ENCODE data around the gene NDUFS6.

NDUFS6 gene

DNA sequence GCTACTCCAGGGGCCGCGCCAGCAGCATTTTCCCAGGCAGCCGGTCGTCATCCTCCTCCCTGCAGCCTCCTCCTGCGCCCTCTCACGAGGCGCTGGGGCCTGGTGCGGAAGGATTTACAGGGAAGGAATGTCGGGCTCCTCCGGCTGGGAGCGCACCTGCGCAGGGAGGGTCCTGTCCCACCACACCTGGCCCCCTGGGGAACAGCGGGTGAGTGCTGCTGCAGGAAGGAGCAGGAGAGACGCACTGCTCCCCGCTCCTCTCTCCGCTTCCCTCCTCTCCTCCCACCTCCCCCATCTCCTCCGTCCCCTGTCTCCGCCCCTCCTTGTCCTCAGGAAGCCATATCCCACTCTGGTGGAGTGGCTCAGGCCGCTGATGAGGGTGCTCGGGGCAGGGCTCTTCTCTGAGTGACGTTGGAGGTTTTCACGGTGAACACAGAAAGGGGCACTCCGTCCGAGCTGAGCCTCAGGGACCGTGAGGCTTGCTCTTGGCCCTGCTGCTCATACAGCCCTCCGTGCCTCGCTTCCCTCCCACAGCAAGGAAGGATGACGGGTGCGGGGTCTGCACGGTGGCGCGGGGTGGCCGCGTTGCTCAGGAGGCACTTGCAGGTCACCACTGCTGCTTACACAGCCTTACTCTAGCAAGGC, 50.2 kb downstream of the NDUFS6 start:
- H3K4me3 ChIP-seq (ENCODE audit: low read depth, low read length), result no peak overlapping the region
- TF ChIP-seq, protein P1, sequence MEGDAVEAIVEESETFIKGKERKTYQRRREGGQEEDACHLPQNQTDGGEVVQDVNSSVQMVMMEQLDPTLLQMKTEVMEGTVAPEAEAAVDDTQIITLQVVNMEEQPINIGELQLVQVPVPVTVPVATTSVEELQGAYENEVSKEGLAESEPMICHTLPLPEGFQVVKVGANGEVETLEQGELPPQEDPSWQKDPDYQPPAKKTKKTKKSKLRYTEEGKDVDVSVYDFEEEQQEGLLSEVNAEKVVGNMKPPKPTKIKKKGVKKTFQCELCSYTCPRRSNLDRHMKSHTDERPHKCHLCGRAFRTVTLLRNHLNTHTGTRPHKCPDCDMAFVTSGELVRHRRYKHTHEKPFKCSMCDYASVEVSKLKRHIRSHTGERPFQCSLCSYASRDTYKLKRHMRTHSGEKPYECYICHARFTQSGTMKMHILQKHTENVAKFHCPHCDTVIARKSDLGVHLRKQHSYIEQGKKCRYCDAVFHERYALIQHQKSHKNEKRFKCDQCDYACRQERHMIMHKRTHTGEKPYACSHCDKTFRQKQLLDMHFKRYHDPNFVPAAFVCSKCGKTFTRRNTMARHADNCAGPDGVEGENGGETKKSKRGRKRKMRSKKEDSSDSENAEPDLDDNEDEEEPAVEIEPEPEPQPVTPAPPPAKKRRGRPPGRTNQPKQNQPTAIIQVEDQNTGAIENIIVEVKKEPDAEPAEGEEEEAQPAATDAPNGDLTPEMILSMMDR (conservative IDR thresholded peaks at IDR 0.05; ENCODE audit: low read depth, low read length), result no peak

DNA sequence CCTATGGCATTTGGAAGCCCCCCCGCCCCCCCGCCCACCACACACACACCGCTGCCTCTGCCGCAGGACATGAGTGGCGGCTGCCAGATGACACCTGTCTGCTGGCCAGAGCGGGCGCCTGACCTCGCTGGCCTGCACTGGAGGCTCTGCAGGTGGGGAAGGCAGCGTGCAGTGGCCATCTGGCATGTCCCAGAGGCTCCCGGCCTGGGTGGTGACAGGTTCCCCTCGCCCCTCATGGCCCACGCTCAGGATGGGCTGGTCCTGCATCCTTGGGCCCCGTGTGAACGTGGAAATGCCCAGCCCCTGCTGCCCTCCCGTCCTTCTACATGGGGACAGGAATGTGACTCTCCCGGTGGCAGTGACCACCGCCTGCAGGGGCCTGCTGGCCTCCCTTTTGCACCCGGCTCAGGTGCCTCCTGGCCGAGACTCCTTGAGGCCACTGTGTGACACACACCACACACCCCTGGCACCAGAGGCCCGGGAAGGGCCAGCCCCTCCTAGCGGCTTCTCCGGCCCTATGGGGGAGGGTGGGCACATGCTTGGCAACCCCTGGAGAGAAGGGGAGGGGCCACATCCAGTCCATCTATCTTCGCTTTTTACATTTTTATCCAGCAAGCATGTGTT, 51.2 kb downstream of the NDUFS6 start:
- H3K4me3 ChIP-seq (ENCODE audit: low read depth, low read length), result no peak overlapping the region
- DNase-seq (ENCODE audit: low read depth), result no peak
- TF ChIP-seq, protein P1 (conservative IDR thresholded peaks at IDR 0.05; ENCODE audit: low read depth, low read length), result no peak

More for the DNA sequence above, 50.2 kb downstream of the NDUFS6 start:
- no peak for DNase-seq (ENCODE audit: low read depth)

DNA sequence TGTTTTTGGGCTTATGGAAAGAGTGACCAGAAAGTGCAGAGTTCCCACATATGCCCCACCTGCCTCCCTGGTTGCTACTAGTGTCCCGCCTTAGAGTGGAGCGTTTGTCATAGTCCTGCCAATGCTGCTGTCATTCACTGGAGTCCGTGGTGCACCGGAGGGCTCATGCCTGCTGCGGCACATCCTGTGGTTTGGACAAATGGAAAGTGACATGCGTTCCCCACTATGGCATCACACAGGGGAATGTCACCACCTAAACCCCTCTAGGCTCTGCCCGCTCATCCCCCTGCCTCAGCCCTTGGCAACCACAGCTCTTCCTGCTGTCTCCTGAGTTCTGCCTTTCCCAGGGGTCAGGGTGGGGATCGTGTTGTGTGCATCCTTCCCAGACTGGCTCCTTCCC, 52.3 kb downstream of the NDUFS6 start:
- TF ChIP-seq, protein P1 (conservative IDR thresholded peaks at IDR 0.05; ENCODE audit: low read depth, low read length), result no peak
- DNase-seq (ENCODE audit: low read depth), result no peak
- H3K4me3 ChIP-seq (ENCODE audit: low read depth, low read length), result no peak overlapping the region

DNA sequence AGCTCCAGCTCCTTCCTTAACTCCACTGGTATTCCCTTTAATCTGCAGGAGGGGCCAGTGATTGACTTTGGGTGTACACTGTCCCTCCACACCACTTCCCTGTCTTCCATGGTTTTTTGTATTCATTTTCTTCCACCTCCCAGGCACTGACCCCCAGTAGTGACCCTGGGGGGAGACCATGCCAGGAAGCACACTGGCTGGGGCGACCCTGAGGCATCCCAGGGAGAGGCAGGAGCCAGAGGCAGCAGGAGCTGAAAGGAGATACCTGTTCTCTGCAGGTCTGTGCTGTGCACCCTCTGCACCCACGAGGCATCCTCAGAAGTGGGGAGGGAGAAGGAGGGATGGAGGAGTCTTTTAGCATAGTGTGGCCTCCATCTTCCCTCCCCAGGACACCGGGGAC, 53.9 kb downstream of the NDUFS6 start:
- no peak overlapping the region for H3K4me3 ChIP-seq (ENCODE audit: low read depth, low read length)
- no peak for DNase-seq (ENCODE audit: low read depth)
- TF ChIP-seq, protein P1 (conservative IDR thresholded peaks at IDR 0.05; ENCODE audit: low read depth, low read length), result no peak

DNA sequence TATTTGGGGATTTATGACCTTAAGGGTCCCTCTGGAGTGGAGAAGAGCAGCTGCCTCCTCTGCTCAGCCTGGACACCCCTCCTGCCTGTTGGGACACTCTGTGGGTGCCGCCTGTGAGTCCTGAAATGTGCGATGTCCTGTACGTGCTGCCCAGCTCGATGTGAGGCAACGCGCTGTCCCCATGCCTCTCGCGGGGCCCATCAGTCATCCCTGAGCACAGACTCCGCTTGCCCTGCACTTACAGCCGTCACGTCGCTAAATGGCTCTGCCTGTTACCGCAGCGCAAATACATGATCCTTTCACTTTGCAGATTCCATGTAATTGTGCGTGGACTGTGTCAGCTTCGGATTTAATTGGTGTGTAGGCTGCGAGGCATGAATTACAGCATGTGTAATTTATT, 54.4 kb downstream of the NDUFS6 start:
- no peak for DNase-seq (ENCODE audit: low read depth)
- TF ChIP-seq, protein P1 (conservative IDR thresholded peaks at IDR 0.05; ENCODE audit: low read depth, low read length), result no peak
- no peak overlapping the region for H3K4me3 ChIP-seq (ENCODE audit: low read depth, low read length)

DNA sequence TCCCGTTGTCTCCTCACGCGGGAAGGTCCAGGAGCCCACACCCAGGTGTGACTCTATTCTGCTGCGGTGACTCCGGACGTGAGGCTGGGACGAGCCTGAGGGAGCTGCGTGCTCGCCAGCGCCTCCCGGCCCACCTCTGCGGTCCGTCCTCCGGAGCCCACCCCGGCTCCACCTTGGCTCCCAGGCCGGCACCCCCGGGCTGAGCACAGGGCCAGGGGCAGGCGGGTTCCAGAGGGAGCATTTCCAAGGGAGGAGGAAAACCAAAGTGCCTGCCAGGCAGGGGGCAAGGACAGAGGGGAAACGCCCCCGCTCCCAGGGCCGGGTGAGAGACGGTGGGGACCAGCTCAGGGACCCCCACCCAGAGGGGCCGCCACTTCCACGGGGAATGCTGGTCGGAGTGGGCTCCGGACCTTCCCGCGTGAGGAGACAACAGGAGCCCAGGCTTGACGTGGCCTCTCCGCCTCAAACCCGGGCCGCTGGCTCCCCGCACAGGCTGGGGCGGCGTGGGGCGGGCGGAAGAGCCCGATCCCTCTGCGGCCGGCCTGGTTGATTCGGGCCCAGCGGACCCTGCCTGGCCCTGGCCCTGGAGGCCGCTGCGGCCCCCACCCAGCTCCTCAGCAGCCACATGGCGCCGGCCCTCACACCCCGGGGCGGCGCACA, 55.5 kb downstream of the NDUFS6 start:
- no peak for DNase-seq (ENCODE audit: low read depth)
- peak overlapping the region; percentile 34 for H3K4me3 ChIP-seq (ENCODE audit: low read depth, low read length)
- TF ChIP-seq, protein P1 (conservative IDR thresholded peaks at IDR 0.05; ENCODE audit: low read depth, low read length), result no peak
